ENCODE results near the gene NUDT3.
"Not testable (repeated sequence)": the region's sequence is repeated elsewhere in the genome, so short reads cannot be mapped to it uniquely, and the experiment has no call there.

Gene NUDT3

DNA sequence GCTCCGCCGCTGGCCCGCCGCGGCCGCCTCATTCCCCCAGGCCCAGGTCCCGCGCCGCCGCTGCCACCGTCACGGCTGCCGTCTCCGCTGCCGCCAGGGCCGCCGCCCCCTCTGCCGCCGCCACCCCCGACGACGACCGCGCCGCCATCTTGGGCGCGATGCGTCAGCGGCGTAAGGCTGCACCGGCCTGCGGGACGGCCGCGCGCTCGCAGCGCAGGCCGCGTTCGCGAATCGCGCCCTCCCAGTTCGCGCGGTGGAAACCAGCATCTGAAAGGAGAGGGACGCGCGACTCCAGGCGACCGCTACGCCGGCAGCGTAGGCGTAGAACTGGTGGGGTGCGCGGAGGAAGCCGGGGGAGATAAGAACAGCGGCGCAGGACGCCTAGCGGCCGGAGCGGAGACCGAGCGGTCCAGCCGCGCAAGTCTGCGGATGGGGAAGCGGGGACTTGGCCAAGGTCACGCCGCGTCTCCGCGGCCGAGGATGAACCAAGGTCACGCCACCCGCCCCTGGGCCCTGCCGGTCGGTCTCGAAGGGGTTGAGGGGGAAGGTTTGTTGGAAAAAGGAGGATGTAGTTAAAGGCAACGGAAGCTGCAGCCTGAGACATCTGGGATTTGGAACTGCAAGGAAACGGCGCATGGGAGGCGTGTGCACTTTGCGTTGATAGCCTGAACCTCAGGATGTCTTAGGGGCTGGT is at the start of gene NUDT3:
Gene NUDT3 (minus strand): TSS at position 173 of the 694 bp plus-strand sequence. CDS start 307 bp downstream, outside the sequence.
- DNase-seq, result peak; percentile 98

DNA sequence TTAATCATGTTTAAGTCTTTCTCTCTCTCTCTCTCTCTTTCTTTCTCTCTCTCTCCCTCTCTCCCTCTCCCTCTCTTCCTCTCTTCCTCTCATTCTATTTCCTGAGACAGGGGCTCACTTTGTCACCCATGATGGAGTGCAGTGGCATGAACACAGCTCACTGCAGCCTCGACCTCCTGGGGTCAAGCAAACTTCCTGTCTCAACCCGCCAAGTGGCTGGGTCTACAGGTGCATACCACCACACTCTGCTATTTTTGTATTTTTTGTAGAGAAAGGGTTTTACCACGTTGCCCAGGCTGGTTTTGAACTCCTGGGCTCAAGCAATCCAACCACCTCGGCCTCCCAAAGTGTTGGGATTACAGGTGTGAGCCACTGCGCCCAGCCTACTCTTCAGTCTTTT is 49.1 kb upstream of the NUDT3 start:
- no peak for DNase-seq

DNA sequence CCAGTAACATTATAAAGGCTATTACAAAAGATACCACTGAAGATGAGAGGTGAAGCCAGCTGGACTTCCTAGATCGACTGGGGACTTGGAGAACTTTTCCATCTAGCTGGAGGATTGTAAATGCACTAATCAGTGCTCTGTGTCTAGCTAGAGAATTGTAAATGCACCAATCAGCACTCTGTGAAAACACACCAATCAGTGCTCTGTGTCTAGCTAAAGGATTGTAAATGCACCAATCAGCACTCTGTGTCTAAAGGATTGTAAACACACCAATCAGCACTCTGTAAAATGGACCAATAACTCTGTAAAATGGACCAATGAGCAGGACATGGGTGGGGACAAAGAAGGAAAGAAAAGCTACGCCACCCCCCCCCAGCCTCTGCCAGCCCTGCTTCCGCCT is 47.0 kb upstream of the NUDT3 start:
- DNase-seq, result no peak

DNA sequence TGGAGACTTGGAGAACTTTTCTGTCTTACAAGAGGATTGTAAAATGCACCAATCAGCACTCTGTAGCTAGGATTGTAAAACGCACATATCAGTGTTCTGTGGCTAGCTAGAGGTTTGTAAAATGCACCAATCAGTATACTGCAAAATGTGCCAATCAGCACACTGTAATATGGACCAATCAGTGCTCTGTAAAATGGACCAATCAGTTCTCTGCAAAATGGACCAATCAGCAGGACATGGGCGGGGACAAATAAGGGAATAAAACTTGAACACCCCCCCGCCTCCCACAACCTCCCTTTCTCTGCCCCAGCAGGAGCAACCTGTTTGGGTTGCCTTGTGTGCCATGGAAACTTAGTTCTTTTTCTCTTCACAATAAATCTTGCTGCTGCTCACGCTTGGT is 46.2 kb upstream of the NUDT3 start:
- DNase-seq, result no peak

DNA sequence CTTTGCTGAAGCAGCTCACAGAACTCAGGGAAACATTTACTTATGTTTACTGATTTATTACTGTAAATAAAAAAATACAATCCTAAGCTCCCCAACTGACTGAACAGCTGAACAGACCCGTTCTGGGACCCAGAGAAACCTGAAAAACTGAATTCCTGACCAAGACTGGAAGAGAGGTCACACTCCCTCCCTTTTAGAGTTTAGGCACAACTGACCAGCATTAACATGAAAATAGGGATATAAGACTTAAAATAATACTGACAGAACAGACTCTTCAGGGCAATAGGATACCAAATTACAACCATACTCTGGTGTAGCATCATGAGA is 45.1 kb upstream of the NUDT3 start:
- no peak for DNase-seq

DNA sequence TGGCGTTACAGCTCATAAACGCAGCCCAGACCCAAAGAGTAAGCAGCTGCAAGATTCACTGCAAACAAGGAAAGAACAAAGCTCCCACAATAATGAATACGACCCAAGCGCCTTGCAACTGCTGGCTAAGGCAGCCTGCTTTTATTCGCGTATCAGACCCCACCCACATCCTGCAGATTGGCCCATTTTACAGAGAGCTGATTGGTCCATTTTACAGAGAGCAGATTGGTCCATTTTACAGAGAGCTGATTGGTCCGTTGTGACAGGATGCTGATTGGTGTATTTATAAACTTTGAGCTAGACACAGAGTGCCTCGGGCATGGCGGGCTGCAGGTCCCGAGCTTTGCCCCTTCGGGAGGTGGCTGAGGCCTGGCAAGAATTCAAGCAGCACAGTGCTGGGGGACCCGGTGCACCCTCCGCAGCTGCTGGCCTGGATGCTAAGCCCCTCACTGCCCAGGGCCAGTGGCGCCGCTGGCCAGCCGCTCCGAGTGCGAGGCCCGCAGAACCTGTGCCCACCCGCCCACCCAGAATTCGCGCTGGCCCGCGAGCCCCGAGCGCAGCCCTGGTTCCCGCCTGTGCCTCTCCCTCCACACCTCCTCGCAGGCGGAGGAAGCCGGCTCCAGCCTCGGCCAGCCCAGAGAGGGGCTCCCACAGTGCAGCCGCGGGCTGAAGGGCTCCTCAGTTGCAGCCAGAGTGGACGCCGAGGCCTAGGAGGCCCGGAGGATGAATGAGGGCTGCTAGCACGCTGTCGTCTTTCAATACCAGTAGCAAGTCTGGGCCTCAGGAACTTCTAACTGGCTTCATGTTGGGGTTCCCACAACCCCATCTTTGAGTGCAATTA is 44.6 kb upstream of the NUDT3 start:
- no peak for DNase-seq

DNA sequence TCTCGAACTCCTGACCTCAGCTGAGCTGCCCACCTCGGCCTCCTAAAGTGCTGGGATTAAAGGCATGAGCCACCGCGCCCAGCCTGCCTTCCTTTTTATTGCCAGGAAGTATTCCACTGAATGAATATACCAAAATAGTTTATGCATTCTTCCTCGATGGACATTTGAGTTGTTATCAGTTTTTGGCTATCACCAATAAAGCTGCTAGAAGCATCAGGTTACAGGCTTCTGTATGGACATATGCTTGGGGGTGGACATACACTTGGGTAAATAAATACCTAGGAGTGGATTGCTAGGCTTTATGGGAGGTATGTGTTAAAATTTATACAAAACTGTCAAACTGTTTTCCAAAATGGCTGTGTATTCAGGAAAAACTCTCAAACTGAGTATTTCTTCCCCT is 43.4 kb upstream of the NUDT3 start:
- no peak for DNase-seq

DNA sequence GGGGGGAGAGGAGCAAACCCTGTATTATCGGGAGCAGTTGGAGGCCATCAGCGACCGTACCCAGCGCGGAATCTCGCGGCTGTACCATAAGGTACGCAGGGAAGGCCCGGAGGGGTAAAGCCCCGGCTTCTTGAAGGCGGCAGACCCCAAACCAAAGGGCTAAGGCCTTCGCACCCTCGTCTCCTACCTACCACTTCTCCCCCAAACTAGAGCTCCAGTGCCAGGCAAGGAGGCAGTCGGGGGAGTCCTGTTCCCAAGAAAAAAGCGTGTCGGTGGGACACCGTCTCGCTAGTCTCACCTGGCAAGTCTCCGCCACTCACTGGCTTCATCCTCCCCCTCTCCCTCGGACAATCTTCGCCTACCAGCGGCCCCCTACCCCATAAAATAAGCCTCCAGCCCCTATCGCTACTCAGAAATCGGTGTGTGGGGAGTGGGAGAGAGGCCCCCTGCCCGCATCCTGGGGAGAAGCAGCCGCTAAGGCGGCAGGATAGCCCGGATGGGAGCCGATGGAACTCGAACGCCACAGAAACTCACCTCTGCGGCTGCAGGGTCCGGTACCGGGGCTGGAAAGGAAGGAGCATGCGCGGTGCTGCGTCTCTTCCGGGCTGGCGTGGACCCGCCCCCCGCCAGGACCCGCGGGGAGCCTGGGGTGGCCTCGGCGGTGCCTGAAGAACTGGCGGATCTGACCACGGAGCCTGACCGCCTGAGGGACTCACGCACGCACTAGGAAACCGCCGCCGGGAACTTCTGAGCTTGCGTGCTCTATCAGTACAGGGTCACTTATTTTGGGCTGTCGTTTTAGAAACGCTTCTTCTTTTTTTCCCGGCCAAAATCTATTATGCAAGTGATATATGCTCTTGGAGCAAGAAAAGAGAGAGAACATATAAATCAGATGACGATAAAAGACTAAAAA is 33.3 kb upstream of the NUDT3 start, which contains the start of gene RPS10:
Gene RPS10 (minus strand): TSS at position 572 of the 913 bp plus-strand sequence. CDS start 848 bp downstream, outside the sequence.
- DNase-seq, result peak; percentile 98

DNA sequence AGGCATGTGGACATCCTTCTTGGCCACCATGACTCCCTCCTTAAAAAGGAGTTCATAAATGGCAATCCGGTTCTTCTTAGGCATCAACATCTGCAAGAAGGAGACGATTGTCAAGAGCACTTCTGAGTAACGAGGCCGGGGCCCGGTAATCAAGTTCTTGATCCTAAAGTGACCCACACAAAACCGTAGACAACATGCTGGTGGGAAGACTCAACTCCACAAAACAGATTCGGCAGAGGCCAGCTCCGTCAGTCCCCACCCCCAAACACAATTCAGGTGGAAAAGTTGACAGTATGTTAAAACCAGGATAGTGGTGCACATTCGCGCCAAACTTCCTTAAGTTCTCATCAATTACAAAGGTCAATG is 32.6 kb upstream of the NUDT3 start:
- DNase-seq, result no peak

DNA sequence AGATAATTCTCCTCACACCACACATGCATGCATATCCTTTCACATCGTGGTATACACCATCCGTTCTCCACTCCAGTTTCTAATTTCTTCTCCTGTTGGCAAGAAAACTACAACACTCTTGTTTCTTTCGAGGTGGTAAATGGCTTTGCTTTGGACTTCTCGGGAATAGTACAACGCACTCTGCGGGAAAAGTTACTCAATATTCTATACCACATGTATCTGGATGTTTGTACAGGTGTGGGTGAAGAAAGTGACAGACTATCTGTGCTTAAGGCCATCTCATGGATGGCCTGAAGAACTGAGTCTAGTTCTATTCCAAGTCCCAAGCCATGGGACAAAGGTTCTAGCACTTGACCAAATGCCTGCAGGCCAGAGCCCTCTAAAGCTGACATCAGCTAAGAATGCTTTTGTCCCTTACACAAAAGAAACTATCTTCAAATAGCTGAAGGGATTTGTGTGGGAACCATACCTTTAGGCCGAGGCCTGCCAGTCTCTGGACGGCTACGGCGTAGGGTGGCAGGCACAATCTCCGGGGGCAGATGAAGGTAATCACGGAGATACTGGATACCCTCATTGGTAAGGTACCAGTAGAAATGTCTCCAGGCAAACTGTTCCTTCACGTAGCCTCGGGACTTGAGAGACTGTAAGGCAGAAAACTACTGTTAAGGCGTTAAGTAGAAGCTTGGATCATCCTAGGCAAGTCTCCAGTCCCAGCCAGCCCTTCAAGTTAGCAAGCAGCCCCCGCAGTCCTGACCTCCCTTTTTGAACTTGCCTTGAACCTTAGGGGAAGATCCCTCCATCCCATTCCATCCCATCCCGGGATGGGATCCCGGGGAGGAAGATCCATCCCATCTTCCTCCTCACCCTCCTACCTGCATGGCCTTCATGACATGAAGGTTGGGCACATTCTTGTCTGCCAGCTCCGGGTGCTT is 32.0 kb upstream of the NUDT3 start:
- DNase-seq, result no peak

DNA sequence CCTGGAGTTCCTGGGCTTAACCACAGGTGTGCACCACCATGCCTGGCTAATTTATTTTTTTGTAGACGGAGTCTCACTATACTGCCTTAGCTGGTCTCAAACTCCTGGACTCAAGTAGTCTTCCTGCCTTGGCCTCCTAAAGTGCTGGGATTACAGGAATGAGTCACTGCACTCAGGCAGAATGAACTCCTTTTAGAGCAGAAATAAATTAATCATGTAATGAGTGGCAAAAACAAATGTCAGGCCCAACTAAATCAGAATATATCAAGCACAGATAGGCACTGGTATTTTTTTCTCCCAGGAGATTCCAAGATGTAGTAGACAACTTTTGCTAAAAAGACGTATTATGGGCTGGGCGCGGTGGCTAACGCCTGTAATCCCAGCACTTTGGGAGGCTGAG is 30.8 kb upstream of the NUDT3 start:
- no peak for DNase-seq

DNA sequence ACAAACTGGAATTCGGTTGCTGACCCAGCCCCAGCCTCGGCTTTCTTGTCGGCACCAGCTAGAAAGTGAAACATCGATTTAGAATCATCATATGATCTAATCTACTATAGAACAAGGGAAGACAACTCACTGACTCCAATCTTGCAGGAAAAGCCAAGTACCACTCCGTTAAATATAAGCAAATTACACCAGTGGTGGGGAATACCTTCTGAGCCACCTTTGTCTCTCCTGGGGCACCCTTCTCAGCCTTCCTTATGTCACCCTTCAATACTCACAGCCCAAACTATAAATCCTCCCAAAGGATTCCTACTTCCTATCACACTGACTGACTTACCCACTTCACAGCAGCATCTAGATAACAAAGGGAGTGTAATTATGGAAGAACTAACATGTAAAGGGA is 25.9 kb upstream of the NUDT3 start:
- DNase-seq, result no peak

DNA sequence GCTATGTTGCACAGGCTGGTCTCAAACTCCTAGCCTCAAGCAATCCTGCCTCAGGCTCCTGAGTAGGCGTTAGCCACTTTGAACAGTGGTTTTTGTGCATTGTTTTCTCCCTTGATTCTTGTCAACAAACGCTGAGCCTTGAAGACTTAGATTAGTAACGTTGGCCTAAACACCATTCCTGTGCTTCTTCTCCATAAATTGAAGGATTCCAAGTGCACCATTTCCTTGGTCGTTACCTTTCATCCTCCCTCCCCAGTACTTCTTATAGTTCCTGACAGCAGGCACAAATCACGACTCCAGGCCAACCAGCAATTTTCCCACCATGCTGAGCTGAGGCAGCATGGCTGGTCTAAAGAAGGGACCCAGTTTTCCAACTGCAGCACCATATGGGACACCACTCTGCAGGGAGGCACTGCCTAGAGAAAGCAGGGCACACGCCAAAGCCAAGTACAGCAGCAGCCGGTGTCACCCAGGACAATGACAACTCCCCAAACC is 24.5 kb upstream of the NUDT3 start:
- no peak for DNase-seq

DNA sequence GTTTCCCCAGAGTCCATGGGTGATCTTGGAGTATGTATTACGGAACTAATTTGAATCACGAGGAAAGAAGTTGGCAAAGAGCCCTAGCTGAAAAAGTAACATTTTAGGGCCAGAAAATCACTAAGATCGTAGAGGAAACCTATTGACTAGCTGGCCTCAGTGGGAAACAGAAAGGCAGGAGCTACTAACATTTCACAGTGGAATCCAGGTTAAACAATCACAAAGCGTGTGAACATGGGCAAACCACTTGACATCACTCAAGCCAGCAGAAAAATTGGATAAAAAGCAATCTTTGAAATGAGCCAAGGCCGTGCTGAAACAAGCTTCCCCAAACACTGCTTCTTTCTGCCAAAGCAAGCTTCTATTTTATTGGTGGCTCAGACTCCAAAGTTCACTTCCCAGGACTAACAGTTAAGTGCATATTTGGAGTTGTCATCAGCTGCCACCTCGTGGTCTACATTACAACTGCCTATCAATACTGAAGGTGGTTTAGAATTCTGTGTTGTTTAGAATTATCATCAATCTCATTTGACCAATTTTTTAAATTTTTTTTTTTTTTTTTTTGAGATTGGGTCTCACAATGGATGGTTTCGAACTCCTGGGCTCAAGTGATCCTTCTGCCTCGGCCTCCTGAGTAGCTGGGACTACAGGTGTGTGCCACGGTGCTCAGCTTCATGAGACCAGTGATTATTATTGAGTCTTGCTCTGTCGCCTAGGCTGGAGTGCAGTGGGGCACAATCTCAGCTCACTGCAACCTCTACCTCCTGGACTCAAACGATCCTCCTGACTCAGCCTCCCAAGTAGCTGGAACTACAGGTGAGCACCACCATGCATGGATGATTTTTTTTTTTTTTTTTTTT is 22.8 kb upstream of the NUDT3 start:
- peak; percentile 53 for DNase-seq

DNA sequence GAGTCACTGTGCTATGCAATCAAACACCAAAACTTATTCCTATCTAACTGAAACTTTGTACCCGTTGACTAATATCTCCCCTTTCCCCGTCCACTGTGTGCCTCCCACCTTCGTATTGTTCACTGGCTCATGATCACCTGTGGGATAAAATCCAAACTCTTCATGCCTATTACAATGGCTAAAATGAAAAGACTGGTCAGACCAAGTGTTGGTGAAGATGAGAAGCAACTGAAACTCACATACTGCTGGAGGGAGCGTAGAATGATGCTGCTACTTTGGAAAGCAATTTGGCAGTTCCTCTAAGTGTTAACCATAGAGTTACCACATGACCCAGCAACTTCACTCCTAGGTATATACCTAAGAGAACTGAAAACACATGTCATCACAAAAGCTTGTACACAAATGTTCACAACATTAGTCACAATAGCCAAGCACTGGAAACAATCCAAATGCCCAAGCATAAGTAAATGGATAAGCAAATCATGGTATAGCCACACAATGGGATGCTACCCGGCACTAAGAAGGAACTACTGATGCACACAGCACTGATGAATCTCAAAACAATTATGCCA is 20.3 kb upstream of the NUDT3 start:
- no peak for DNase-seq

DNA sequence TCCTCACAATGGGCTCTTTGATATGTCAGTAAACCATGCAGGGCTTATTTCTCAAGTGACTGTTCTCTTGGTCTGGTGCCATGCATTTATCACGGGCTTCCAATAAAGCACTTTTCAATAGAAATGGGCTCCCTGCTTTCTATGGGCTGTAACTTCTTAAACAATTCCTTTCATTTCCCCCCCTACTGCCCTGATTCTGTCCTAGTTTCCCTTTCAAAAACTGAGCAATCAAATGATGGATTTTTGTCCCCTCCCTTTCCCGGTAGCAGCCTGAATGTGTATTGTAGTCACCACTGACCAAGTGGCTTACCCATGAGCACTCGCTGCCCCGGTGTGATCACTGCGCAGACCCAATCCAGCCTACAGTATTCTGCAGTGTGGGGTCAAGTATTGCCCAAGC is 19.5 kb upstream of the NUDT3 start:
- no peak for DNase-seq

DNA sequence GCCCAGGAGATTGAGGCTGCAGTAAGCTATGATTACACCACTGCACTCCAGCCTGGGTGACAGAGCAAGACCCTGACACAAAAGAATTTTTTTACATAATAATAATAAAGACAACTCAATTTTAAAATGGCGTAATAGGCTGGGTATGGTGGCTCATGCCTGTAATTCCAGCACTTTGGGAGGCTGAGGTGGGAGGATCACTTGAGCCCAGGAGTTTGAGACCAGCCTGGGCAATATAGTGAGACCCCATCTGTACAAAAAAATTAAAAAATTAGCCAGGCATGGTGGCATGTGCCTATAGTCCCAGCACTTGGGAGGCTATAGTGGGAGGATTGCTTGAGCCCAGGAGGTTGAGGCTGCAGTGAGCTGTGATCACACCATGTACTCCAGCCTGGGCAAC is 15.4 kb upstream of the NUDT3 start:
- not testable (repeated sequence) for DNase-seq

DNA sequence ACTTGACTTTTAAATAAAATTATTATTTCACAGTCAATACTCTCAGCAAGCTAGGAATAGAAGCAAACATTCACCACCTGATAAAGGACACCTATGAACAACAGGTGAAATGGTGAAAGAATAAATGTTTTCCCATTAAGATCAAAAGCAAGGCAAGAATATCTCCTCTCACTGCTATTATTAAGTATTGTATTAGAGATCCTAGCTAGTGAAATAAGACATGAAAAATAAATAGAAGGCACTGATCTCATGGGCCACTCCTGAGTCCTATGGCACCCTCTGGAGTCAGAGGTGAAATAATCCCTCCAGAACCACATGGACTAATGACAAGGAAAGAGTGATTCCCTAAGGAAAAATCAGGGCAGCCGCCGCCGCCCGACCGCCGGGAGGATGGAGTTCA is 4.0 kb upstream of the NUDT3 start:
- DNase-seq, result no peak

DNA sequence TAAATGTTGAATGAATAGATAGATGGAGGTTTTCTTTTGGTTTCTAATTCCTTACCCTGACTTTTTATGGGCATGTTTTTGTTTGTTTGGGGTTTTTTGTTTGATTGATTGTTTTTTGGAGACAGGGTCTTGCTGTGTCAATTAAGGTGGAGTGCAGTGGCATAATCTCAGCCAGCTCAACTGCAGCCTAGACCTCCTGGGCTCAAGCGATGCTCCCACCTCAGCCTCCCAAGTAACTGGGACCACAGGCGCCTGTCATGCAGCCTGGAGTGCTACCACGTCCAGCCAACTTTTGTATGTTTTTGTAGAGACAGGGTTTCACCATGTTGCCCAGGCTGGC is 1.5 kb upstream of the NUDT3 start:
- DNase-seq, result no peak

DNA sequence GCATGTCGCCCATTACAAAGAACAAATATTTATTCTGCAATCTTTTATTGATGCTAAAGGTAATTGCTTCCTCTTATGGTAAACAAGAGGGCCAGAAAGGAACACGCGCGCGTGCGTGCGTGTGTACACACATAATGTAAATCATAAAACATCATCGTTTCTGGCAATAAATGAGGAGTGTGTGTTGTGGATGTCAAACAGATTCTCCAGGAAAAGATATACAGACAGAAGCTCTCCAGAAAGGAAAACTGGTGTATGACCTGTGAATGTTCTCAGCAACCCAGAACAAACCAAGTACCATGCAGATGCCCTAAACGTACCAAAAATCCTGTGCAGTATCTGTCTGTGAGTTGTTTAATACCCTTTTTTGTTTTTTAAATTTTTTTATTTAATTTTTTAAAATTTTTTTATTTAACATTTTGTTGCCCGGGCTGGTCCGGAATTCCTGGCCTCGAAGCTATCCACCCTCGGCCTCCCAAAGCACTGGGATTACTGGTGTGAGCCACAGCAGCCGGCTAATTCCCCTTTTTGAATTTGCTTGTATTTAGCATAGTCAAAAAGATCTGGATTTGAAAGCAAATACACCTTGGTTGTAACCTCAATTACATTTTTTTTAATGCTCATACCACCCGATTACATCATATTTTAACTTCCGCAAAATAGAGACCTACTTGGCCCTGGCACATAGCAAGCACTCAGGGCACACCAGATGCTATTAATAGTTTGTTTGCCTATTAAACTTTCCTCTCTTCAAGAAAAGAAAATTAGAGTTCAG is 909 bp upstream of the NUDT3 start:
- DNase-seq, result no peak

Measured in eye (tissue), 1 donor.